Keratinocyte (primary cell): ENCODE results near the gene FBXO31. TPM values are rescaled to one million over a fixed set of nuclear protein-coding genes. Genes with fewer than 3 reads are reported as not detected.

Experiments used
- DNase-seq: peaks from one replicate; pipeline ENCODE4 v3.0.0-alpha.2; 2011; ENCODE audit warnings: low read depth, missing footprints, low spot score
- FAIRE-seq: peaks from 2 replicates; lab custom pipeline; 2011; peaks lifted over from hg19 to GRCh38; lab: Jason Lieb, UNC
- H2AFZ ChIP-seq: 2 replicates; pipeline ENCODE4 v1.6.0; 2012; ENCODE audit warnings: low read length, control low read depth, inconsistent platforms; ENCODE audit not compliant: control insufficient read depth
- H3K27ac ChIP-seq: 2 replicates; pipeline ENCODE4 v1.5.1; 2011; ENCODE audit warnings: low read length; ENCODE audit not compliant: control insufficient read depth, insufficient read depth
- H3K27me3 ChIP-seq: 3 replicates; pipeline ENCODE4 v1.6.0; 2011; ENCODE audit warnings: low read length; ENCODE audit not compliant: control insufficient read depth, insufficient read depth; ENCODE audit errors: extremely low read depth
- H3K36me3 ChIP-seq, 2 experiments: 2 replicates in 1 of 2; 3 replicates in 1 of 2; pipeline ENCODE4 v1.5.1; 2011; ENCODE audit warnings: low read length in 2 of 2, mild to moderate bottlenecking in 1 of 2; ENCODE audit not compliant: control insufficient read depth in 2 of 2, insufficient read depth in 2 of 2; ENCODE audit errors: extremely low read depth in 1 of 2
- H3K4me1 ChIP-seq: 3 replicates; pipeline ENCODE4 v1.5.1; 2011; ENCODE audit warnings: low read length; ENCODE audit not compliant: control insufficient read depth, insufficient read depth; ENCODE audit errors: extremely low read depth
- H3K4me2 ChIP-seq: 3 replicates; pipeline ENCODE4 v1.6.0; 2011; ENCODE audit warnings: low read depth, low read length; ENCODE audit not compliant: control insufficient read depth, insufficient read depth; ENCODE audit errors: extremely low read depth
- H3K4me3 ChIP-seq, 3 experiments: fragments of 200-600 bp in 1 of 3; sonication (generic) in 1 of 3; 2 replicates in 2 of 3; 3 replicates in 1 of 3; pipeline ENCODE4 v1.5.1; 2011 to 2016; ENCODE audit warnings: low read length in 3 of 3, mild to moderate bottlenecking in 3 of 3, control low read depth in 2 of 3, inconsistent platforms in 1 of 3, low read depth in 1 of 3, mixed read lengths in 1 of 3, mixed run types in 1 of 3, moderate library complexity in 1 of 3; ENCODE audit not compliant: control insufficient read depth in 2 of 3, insufficient read depth in 2 of 3; ENCODE audit errors: extremely low read depth in 1 of 3
- H3K79me2 ChIP-seq: 2 replicates; pipeline ENCODE4 v1.6.0; 2012; ENCODE audit warnings: low read length; ENCODE audit not compliant: control insufficient read depth, insufficient read depth
- H3K9ac ChIP-seq: 3 replicates; pipeline ENCODE4 v1.6.0; 2011; ENCODE audit warnings: low read length; ENCODE audit not compliant: control insufficient read depth, insufficient read depth; ENCODE audit errors: extremely low read depth
- H3K9me1 ChIP-seq: 3 replicates; pipeline ENCODE4 v1.6.0; 2011; ENCODE audit warnings: low read length; ENCODE audit not compliant: control insufficient read depth, insufficient read depth; ENCODE audit errors: extremely low read depth
- H3K9me3 ChIP-seq: 2 replicates; pipeline ENCODE4 v1.5.1; 2012; ENCODE audit warnings: low read depth, low read length; ENCODE audit not compliant: control insufficient read depth
- H4K20me1 ChIP-seq: 3 replicates; pipeline ENCODE4 v1.6.0; 2011; ENCODE audit warnings: low read length; ENCODE audit not compliant: control insufficient read depth, insufficient read depth; ENCODE audit errors: extremely low read depth
- CTCF ChIP-seq, 3 experiments: IDR thresholded peaks in 1 of 3; conservative IDR thresholded peaks in 1 of 3; optimal IDR thresholded peaks in 1 of 3; 2 replicates in 2 of 3; 3 replicates in 1 of 3; pipeline versions ENCODE3 to v1.5.1; 2011; ENCODE audit warnings: low read length in 3 of 3, mild to moderate bottlenecking in 3 of 3, moderate library complexity in 2 of 3, control low read depth in 1 of 3, inconsistent platforms in 1 of 3; ENCODE audit not compliant: insufficient read depth in 2 of 3; ENCODE audit errors: extremely low read depth in 1 of 3
- EZH2 ChIP-seq: IDR thresholded peaks from one replicate; pipeline ENCODE4 v1.6.1; 2012; ENCODE audit warnings: inconsistent platforms, mild to moderate bottlenecking, low read length, moderate library complexity
- dilution Hi-C: fragments of 300-500 bp; cut with MboI; formaldehyde crosslinking; loops from one replicate; pipeline ENCODE4 v1.7.0; 2020; ENCODE audit warnings: low sequenced_read_pairs; ENCODE audit not compliant: extremely low pct_ligation_motif_present
- polyA plus RNA-seq, 5 experiments: library from polyadenylated mRNA; depleted of rRNA in 3 of 5; stranded (reverse) in 3 of 5; stranded (forward) in 1 of 5; unstranded in 1 of 5; fragments of >200 nt; gene quantifications; 1 replicate in 1 of 5; 2 replicates in 3 of 5; 3 replicates in 1 of 5; pipeline versions ENCODE4 v1.2.1 to v1.2.3, GENCODE V29; 2011 to 2012; ENCODE audit warnings: missing spikeins in 2 of 5, low read depth in 1 of 5, low replicate concordance in 1 of 5

FBXO31 gene
- polyA plus RNA-seq, 1 donor (not counting 4 experiments of a cell fraction or from before 2014, with no cell fraction given), result 17.0 TPM

DNA sequence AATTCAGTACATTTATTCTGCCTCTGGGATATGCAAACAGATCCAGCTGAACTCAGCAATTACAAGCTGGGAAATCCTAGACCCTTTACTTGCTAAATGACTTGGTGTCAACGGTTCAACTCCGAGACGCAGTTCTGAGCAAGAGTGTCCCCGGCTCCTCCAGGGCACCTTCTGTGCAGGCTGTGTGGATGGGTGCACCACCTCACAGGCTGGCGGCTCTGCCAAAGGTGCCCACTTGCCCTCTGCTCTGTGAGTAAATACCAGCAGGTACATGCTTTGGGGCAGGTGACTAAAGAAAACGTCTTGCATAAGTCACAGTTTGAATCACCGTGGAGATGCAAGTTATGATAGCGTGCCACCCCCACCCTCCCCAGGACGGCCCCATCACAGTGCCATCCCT is 31.9 kb upstream of the FBXO31 start:
- Histone ChIP-seq H3K9ac (no peak overlapping the region), H3K27me3 (no peaks in the 10 kb centered on the region), H3K27ac (no peak overlapping the region), H3K4me2 (no peak overlapping the region), H3K79me2 (no peaks in the 10 kb centered on the region), H3K9me3 (no peaks in the 10 kb centered on the region), H3K36me3 (peaks cover 9 to 25% of the 10 kb centered on the region in 2 experiments), H3K9me1 (no peaks in the 10 kb centered on the region), H2AFZ (no peak overlapping the region), H3K4me3 (no peak overlapping the region), H4K20me1 (no peaks in the 10 kb centered on the region), H3K4me1 (no peaks in the 10 kb centered on the region)
- DNase-seq (no peak), FAIRE-seq (no peak)
- TF ChIP-seq CTCF (optimal IDR thresholded peaks at IDR 0.05 in 1 of 3, IDR thresholded peaks at IDR 0.05 in 1 of 3, conservative IDR thresholded peaks at IDR 0.05 in 1 of 3; ENCODE audit: extremely low read depth in 1 of 3, insufficient read depth in 2 of 3, low read length in 3 of 3), result no peak
- TF ChIP-seq EZH2, result no peak
- dilution Hi-C loops, result no loop called here

DNA sequence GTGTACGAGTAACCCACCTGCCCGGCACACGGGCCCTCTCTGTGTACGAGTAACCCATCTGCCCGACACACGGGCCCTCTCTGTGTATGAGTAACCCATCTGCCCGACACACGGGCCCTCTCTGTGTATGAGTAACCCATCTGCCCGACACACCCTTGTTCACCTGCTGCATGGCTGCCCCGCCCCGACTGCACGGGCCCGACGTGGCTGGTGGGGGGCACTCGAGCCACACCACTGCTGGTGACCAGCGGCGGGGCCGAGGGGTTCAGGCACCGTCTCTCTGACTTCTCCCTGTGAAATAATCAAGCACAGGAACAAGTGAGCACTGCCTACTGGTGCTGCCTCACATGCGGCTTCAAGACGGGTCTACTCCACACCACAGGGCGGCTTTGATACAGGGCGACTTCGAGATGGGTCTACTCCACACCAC is 30.7 kb upstream of the FBXO31 start:
- Histone ChIP-seq H3K4me3 (no peak overlapping the region), H3K9ac (no peak overlapping the region), H3K9me3 (no peaks in the 10 kb centered on the region), H3K9me1 (no peaks in the 10 kb centered on the region), H3K4me2 (no peak overlapping the region), H3K79me2 (no peaks in the 10 kb centered on the region), H3K27ac (no peak overlapping the region), H3K27me3 (no peaks in the 10 kb centered on the region), H3K4me1 (no peaks in the 10 kb centered on the region), H2AFZ (no peak overlapping the region), H4K20me1 (no peaks in the 10 kb centered on the region), H3K36me3 (peaks cover 10 to 21% of the 10 kb centered on the region in 2 experiments)
- dilution Hi-C loops, result no loop called here
- DNase-seq, result no peak
- TF ChIP-seq CTCF (optimal IDR thresholded peaks at IDR 0.05 in 1 of 3, IDR thresholded peaks at IDR 0.05 in 1 of 3, conservative IDR thresholded peaks at IDR 0.05 in 1 of 3; ENCODE audit: extremely low read depth in 1 of 3, insufficient read depth in 2 of 3, low read length in 3 of 3) (no peak), EZH2 (no peak)
- FAIRE-seq, result no peak
